Activated naive CD4-positive, alpha-beta T cell treated with anti-CD3 and anti-CD28 coated beads, Interleukin-2, amount 50 U/mL, for 24 hours (primary cell): ENCODE results near the gene PXDN.
"Not testable (repeated sequence)": the region's sequence is repeated elsewhere in the genome, so short reads cannot be mapped to it uniquely, and the experiment has no call there.

Experiments
- H3K27ac Mint-ChIP-seq: one replicate; pipeline ENCODE4 v1.8.0; 2021; ENCODE audit warnings: mild to moderate bottlenecking, mixed read lengths
- H3K27me3 Mint-ChIP-seq: one replicate; pipeline ENCODE4 v1.8.0; 2021; ENCODE audit warnings: mixed read lengths
- H3K36me3 Mint-ChIP-seq: one replicate; pipeline ENCODE4 v1.8.0; 2021; ENCODE audit warnings: mixed read lengths
- H3K4me1 Mint-ChIP-seq: one replicate; pipeline ENCODE4 v1.8.0; 2021; ENCODE audit warnings: mixed read lengths
- H3K4me3 Mint-ChIP-seq: one replicate; pipeline ENCODE4 v1.8.0; 2021; ENCODE audit warnings: mild to moderate bottlenecking, mixed read lengths
- H3K9me3 Mint-ChIP-seq: one replicate; pipeline ENCODE4 v1.8.0; 2021; ENCODE audit warnings: mixed read lengths

The PXDN gene

GRCh38 chr2:1727796-1728474 is 16.4 kb downstream of the PXDN start:
- Mint-ChIP-seq H3K27me3 (peaks cover 1% of the 10 kb centered on the region), H3K27ac (no peak overlapping the region), H3K4me3 (no peak overlapping the region)

DNA sequence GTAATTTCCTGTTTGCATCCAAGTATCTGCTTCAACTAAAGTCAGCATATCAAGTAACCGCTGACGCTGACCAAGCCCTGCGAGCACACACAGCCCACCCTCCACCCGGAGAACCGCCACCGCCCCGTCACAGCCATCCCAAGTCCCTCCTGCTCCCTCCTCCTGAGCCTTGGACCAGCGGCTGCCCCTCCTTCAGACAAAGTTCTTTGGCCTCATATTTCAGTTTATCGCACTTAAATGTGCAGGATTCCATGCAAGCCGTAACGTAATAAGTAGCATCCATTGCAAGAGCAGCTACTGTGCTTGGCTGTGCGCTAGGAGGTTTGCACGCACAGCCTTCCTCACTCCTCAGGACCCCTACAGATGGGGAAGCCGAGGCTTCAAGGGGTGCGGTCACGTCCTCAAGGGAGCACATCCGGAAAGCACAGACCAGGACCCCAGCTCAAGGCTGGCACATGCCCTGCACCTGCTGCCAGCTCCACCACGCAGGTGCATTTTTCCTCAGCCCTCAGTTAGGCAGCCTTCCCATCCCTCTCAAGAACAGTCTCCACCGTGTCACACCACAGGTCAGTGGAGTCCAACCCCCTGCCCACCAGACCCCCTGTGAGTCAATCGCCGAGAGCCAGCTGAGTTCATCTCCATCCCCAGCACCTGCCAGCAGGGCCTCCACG is 17.1 kb downstream of the PXDN start:
- H3K36me3 Mint-ChIP-seq, result no peaks in the 10 kb centered on the region
- no peak overlapping the region for H3K4me3 Mint-ChIP-seq

More at GRCh38 chr2:1727796-1728474, 16.4 kb downstream of the PXDN start:
- Mint-ChIP-seq H3K36me3 (no peaks in the 10 kb centered on the region), H3K4me1 (no peaks in the 10 kb centered on the region), H3K9me3 (no peaks in the 10 kb centered on the region)

DNA sequence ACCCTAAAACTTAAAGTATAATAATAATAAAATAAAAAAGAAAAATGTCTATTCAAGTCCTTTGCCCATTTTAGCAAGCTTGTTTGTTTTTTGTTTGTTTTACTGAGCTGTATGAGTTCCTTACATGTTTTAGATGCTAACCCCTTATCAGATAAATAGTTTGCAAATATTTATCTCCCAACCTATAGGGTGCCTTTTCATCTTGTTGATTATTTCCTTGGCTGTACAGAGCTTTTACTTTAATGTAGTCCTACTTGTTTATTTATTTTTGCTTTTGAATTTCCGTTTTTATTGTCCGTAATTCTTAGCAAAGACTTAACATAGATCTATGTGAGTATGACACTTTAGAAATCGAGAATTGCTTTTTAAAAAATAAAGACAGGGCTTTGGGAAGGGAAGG is 17.8 kb downstream of the PXDN start:
- Mint-ChIP-seq H3K36me3 (no peaks in the 10 kb centered on the region), H3K9me3 (no peaks in the 10 kb centered on the region), H3K27ac (no peak overlapping the region), H3K4me3 (no peak overlapping the region), H3K4me1 (no peaks in the 10 kb centered on the region), H3K27me3 (peaks cover 1% of the 10 kb centered on the region)

More for the DNA sequence above, 17.1 kb downstream of the PXDN start:
- H3K9me3 Mint-ChIP-seq, result no peaks in the 10 kb centered on the region
- H3K27ac Mint-ChIP-seq, result no peak overlapping the region
- H3K4me1 Mint-ChIP-seq, result no peaks in the 10 kb centered on the region
- H3K27me3 Mint-ChIP-seq, result peaks cover 1% of the 10 kb centered on the region

- not testable (repeated sequence) for H3K9me3 Mint-ChIP-seq, H3K4me1 Mint-ChIP-seq, H3K27ac Mint-ChIP-seq, H3K27me3 Mint-ChIP-seq, H3K36me3 Mint-ChIP-seq, H3K4me3 Mint-ChIP-seq
Measured at GRCh38 chr2:1724351-1724750, 20.0 kb downstream of the PXDN start.

DNA sequence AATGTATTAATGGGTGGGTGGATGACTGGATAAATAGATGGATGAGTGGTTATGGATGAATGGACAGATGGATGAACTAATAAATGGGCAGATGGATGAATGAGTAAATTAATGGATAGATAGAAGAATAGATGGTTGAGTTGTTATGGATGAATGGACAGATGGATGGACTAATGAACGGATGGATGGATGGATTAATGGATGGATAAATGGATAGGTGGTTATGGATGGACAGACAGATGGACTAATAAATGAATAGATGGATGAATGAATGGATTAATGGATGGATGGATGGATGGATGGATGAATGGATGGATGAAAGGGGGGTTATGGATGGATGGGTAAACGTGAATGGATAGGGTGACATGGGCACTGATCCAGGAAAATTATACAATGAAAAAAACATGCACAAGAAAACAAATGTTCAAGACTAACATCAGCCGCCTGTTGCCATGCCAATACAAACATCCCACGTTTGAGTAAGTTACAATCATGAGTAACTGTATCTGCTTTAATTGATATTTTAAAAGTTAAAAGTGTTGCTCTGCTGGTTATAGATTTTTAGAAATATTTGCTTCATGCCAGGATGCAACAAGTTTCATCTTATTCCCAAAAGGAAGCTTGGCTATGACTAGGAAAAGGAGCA is 20.8 kb downstream of the PXDN start:
- Mint-ChIP-seq H3K9me3 (no peaks in the 10 kb centered on the region), H3K36me3 (no peaks in the 10 kb centered on the region), H3K4me1 (no peaks in the 10 kb centered on the region)

GRCh38 chr2:1722692-1723091 is 21.6 kb downstream of the PXDN start:
- no peaks in the 10 kb centered on the region for H3K27me3 Mint-ChIP-seq
- H3K9me3 Mint-ChIP-seq, result no peaks in the 10 kb centered on the region
- H3K27ac Mint-ChIP-seq, result no peak overlapping the region
- H3K36me3 Mint-ChIP-seq, result no peaks in the 10 kb centered on the region
- H3K4me1 Mint-ChIP-seq, result no peaks in the 10 kb centered on the region
- H3K4me3 Mint-ChIP-seq, result no peak overlapping the region

More for the DNA sequence above, 20.8 kb downstream of the PXDN start:
- H3K27me3 Mint-ChIP-seq, result no peaks in the 10 kb centered on the region
- no peak overlapping the region for H3K27ac Mint-ChIP-seq
- H3K4me3 Mint-ChIP-seq, result no peak overlapping the region

- H3K27me3 Mint-ChIP-seq, result no peaks in the 10 kb centered on the region
- H3K27ac Mint-ChIP-seq, result no peak overlapping the region
- H3K9me3 Mint-ChIP-seq, result no peaks in the 10 kb centered on the region
- no peak overlapping the region for H3K4me3 Mint-ChIP-seq
- no peaks in the 10 kb centered on the region for H3K4me1 Mint-ChIP-seq
- H3K36me3 Mint-ChIP-seq, result no peaks in the 10 kb centered on the region
Measured at GRCh38 chr2:1721706-1722646, 22.3 kb downstream of the PXDN start.

- Mint-ChIP-seq H3K4me3 (no peak overlapping the region), H3K9me3 (no peaks in the 10 kb centered on the region), H3K27me3 (peaks cover 2% of the 10 kb centered on the region), H3K36me3 (no peaks in the 10 kb centered on the region), H3K4me1 (no peaks in the 10 kb centered on the region), H3K27ac (no peak overlapping the region)
Measured at GRCh38 chr2:1718339-1719220, 25.7 kb downstream of the PXDN start.

DNA sequence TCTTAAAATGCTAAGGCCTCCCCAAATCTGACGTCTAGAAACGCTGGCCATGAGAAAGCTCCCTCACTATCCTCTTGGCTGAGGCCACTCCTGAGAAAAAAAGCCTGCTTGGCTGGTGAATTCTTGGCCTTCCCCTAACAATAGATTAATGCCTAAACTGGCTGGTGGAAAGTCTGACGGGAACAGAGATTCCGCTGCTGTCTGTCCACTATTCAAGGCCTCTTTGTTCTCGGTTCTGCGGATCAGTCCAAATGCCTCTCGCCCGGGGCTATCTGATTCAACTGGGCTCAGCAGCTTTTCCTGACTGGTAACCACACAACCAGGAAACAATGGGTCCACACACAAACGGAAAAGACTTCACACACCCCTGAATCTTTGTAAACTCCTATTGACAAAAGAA is 27.2 kb downstream of the PXDN start:
- Mint-ChIP-seq H3K4me3 (no peak overlapping the region), H3K36me3 (no peaks in the 10 kb centered on the region), H3K27ac (no peak overlapping the region), H3K27me3 (peaks cover 6% of the 10 kb centered on the region), H3K4me1 (no peaks in the 10 kb centered on the region), H3K9me3 (no peaks in the 10 kb centered on the region)

GRCh38 chr2:1716441-1716840 is 27.9 kb downstream of the PXDN start:
- H3K36me3 Mint-ChIP-seq, result no peaks in the 10 kb centered on the region
- peaks cover 6% of the 10 kb centered on the region for H3K27me3 Mint-ChIP-seq
- H3K4me1 Mint-ChIP-seq, result no peaks in the 10 kb centered on the region
- no peak overlapping the region for H3K4me3 Mint-ChIP-seq
- no peak overlapping the region for H3K27ac Mint-ChIP-seq
- no peaks in the 10 kb centered on the region for H3K9me3 Mint-ChIP-seq

DNA sequence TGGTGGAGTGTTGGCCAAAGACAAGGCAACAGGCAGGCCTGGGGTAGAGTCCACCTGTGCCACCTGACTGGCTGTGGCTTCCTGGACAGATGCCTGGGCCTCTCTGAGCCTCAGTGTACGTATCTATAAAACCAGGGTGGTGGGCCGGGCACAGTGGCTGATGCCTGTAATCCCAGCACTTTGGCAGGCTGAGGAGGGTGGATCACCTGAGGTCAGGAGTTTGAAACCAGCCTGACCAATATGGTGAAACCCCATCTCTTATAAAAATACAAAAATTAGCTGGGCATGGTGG is 28.4 kb downstream of the PXDN start:
- not testable (repeated sequence) for H3K27me3 Mint-ChIP-seq, H3K27ac Mint-ChIP-seq, H3K9me3 Mint-ChIP-seq, H3K4me3 Mint-ChIP-seq, H3K4me1 Mint-ChIP-seq, H3K36me3 Mint-ChIP-seq

DNA sequence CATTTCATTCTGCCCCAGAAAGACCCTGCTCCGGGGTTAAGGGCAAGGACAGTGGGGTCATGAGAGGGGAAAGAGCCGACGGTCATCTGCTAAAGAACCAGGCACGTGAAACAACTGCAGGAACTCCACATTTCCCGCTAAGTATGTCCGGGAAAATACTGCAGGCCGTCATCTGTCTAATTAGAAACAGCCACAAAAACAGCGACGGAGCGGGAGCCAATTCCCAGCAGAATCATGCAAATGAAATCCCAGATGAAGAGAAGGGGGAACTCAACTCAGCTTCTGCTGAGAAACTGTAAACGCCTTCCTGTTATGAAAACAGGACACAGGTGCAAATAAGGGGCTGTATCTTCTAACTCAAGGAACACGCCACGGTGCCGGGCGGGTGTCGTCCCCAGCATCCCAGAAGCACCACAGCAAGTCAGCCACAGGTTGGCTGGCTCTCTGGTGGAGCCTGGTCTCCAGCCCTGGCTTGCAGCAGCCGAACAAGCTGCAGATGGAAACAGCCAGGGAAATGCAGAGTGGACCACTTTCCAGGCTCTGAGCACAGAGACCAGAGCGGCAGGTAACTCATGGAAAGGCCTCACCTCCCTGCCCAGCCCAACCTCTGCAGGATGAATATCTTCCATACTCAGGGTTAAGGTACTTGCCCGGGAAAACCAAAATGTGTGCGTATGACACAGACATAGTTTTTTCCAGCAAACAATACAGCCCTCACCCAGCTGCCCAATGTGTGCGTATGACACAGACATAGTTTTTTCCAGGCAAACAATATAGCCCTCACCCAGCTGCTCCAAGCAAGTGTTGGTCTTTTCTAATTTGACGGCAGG is 28.9 kb downstream of the PXDN start:
- H3K4me3 Mint-ChIP-seq, result no peak overlapping the region
- no peak overlapping the region for H3K27ac Mint-ChIP-seq
- peaks cover 6% of the 10 kb centered on the region for H3K27me3 Mint-ChIP-seq
- no peaks in the 10 kb centered on the region for H3K36me3 Mint-ChIP-seq
- H3K4me1 Mint-ChIP-seq, result no peaks in the 10 kb centered on the region
- no peaks in the 10 kb centered on the region for H3K9me3 Mint-ChIP-seq

GRCh38 chr2:1714291-1715064 is 29.8 kb downstream of the PXDN start:
- no peaks in the 10 kb centered on the region for H3K9me3 Mint-ChIP-seq

DNA sequence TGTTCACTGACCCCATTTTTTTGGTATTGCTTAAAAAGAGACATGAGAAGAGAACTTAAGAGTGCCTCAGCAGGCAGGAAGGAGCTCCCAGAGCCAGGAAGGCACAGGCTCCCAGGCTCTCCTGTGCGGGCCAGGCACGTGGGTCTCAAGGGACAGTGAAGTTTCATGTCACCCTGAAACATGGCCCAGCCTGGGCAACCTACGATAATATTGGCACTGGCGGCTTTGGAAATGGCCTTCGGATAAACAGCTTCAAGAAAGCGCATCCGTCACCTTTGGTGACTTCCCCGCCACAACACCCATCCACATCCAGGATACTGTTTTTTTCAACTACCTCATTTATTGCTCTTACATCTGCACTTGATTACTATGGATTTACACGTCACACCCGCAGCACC is 30.5 kb downstream of the PXDN start:
- Mint-ChIP-seq H3K27me3 (peaks cover 6% of the 10 kb centered on the region), H3K9me3 (no peaks in the 10 kb centered on the region), H3K27ac (no peak overlapping the region), H3K36me3 (no peaks in the 10 kb centered on the region), H3K4me3 (no peak overlapping the region), H3K4me1 (no peaks in the 10 kb centered on the region)

More at GRCh38 chr2:1714291-1715064, 29.8 kb downstream of the PXDN start:
- Mint-ChIP-seq H3K27ac (no peak overlapping the region), H3K27me3 (peaks cover 6% of the 10 kb centered on the region), H3K36me3 (no peaks in the 10 kb centered on the region), H3K4me3 (no peak overlapping the region), H3K4me1 (no peaks in the 10 kb centered on the region)
